CD4-positive, alpha-beta memory T cell (primary cell): ENCODE measurements around the gene RERE. TPM values are rescaled to one million over a fixed set of nuclear protein-coding genes. Genes with fewer than 3 reads are reported as not detected.
A peak's percentile ranks its signal among the peaks of the same experiment; 100 is the strongest.

ENCODE experiments used
- CTCF ChIA-PET: fragments of 350-600 bp; sonication (Branson Sonifier 250); formaldehyde crosslinking; loops from one replicate; lab custom pipeline; 2021; ENCODE audit warnings: inconsistent platforms; ENCODE audit not compliant: partially characterized antibody; lab: Charles Lee
- POLR2A ChIA-PET: fragments of 350-600 bp; sonication (Branson Sonifier 250); formaldehyde crosslinking; loops from one replicate; lab custom pipeline; 2021; ENCODE audit not compliant: partially characterized antibody; lab: Charles Lee
- DNase-seq, 5 donors: peaks; one replicate each; pipeline versions ENCODE4 v3.0.0 to v3.0.0-alpha.2; 2020 to 2022; ENCODE audit warnings: mixed read lengths in 1 of 5
- H3K27ac ChIP-seq: one replicate; pipeline ENCODE4 v1.7.0; 2013; ENCODE audit warnings: low read depth, low read length
- H3K27me3 ChIP-seq: 2 replicates; pipeline ENCODE4 v1.7.0; 2013; ENCODE audit warnings: mild to moderate bottlenecking, low read length, moderate library complexity; ENCODE audit not compliant: insufficient read depth
- H3K36me3 ChIP-seq: 2 replicates; pipeline ENCODE4 v1.7.0; 2013; ENCODE audit warnings: mild to moderate bottlenecking, low read length, moderate library complexity; ENCODE audit not compliant: insufficient read depth
- H3K4me1 ChIP-seq: 2 replicates; pipeline ENCODE4 v1.7.0; 2013; ENCODE audit warnings: mild to moderate bottlenecking, low read length, moderate library complexity; ENCODE audit not compliant: insufficient read depth
- H3K4me3 ChIP-seq, 2 donors: one replicate each; pipeline ENCODE4 v1.7.0; 2013; ENCODE audit warnings: low read length in 2 of 2, mild to moderate bottlenecking in 1 of 2
- H3K9me3 ChIP-seq, 2 donors: one replicate each; pipeline ENCODE4 v1.7.0; 2013; ENCODE audit warnings: low read length in 2 of 2, control low read depth in 1 of 2; ENCODE audit not compliant: control insufficient read depth in 1 of 2
- H3K27ac Mint-ChIP-seq, 7 donors: one replicate each; pipeline ENCODE4 v1.8.0; 2020 to 2021; ENCODE audit warnings: mixed read lengths in 7 of 7, mild to moderate bottlenecking in 6 of 7, inconsistent platforms in 3 of 7, moderate library complexity in 3 of 7
- H3K27me3 Mint-ChIP-seq, 2 donors: one replicate each; pipeline ENCODE4 v1.8.0; 2020 to 2021; ENCODE audit warnings: mixed read lengths in 2 of 2
- H3K36me3 Mint-ChIP-seq, 2 donors: one replicate each; pipeline ENCODE4 v1.8.0; 2020 to 2021; ENCODE audit warnings: mixed read lengths in 2 of 2, inconsistent platforms in 1 of 2, mild to moderate bottlenecking in 1 of 2
- H3K4me1 Mint-ChIP-seq, 4 donors: one replicate each; pipeline ENCODE4 v1.8.0; 2020 to 2021; ENCODE audit warnings: mixed read lengths in 4 of 4, mild to moderate bottlenecking in 1 of 4
- H3K4me3 Mint-ChIP-seq, 8 donors: one replicate each; pipeline ENCODE4 v1.8.0; 2020 to 2021; ENCODE audit warnings: mixed read lengths in 8 of 8, mild to moderate bottlenecking in 7 of 8, moderate library complexity in 6 of 8, inconsistent platforms in 3 of 8
- H3K9me3 Mint-ChIP-seq, 8 donors: one replicate each; pipeline ENCODE4 v1.8.0; 2020 to 2021; ENCODE audit warnings: mixed read lengths in 8 of 8, mild to moderate bottlenecking in 5 of 8, inconsistent platforms in 3 of 8, moderate library complexity in 1 of 8
- intact Hi-C: fragments of 100-400 bp; cut with micrococcal nuclease; formaldehyde crosslinking; loops from one replicate; pipeline ENCODE4 v1.15.1; 2023
- polyA plus RNA-seq, 2 donors: library from polyadenylated mRNA; unstranded; fragments of 300-500 nt; fragmentation: Illumina TruSeq; gene quantifications; one replicate each; pipeline ENCODE4 v1.2.3, GENCODE V29; 2021
- total RNA-seq, 2 experiments: library from RNA; stranded (reverse); gene quantifications; one replicate each; pipeline ENCODE4 v1.2.3, GENCODE V29; 2021

RERE gene
- total and polyA plus RNA-seq, 4 experiments from 2014 or later, result 0.38 to 117 (median 60.3) TPM

GRCh38 chr1:8371372-8371991 lies 446.0 kb downstream of the RERE start:
- Histone ChIP-seq H3K9me3 (no peaks in the 10 kb centered on the region), H3K27ac (no peak overlapping the region), H3K36me3 (peaks cover 18% of the 10 kb centered on the region), H3K27me3 (no peaks in the 10 kb centered on the region), H3K4me1 (peaks cover 44% of the 10 kb centered on the region), H3K4me3 (no peak overlapping the region)
- Mint-ChIP-seq H3K27ac (peak overlapping the region in 6 of 7 donors; percentile 1 to 90 (median 58)), H3K4me3 (peak overlapping the region in 1 of 8 donors; percentile 10), H3K27me3 (no peaks in the 10 kb centered on the region), H3K4me1 (peaks cover 40 to 85% (median 65%) of the 10 kb centered on the region in 4 donors), H3K36me3 (peaks cover 8 to 52% of the 10 kb centered on the region in 2 donors), H3K9me3 (no peaks in the 10 kb centered on the region)
- ChIA-PET POLR2A (interaction anchor here (0.8 to 1.5 kb wide), 2 partner anchors 13 to 51 kb away, joined by 3 read pairs; no protein-coding TSS in a partner anchor), CTCF (interaction anchor here (1.0 to 2.0 kb wide), 3 partner anchors 10 to 354 kb away, joined by 3 to 6 read pairs (median 3); no protein-coding TSS in a partner anchor)
- no peak for DNase-seq
- intact Hi-C loops, result no loop called here

GRCh38 chr1:8370905-8371315 lies 446.5 kb downstream of the RERE start:
- Mint-ChIP-seq H3K27ac (peak overlapping the region in 2 of 7 donors; percentile 30 to 75), H3K9me3 (no peaks in the 10 kb centered on the region), H3K36me3 (peaks cover 8 to 53% of the 10 kb centered on the region in 2 donors), H3K4me1 (peaks cover 38 to 82% (median 61%) of the 10 kb centered on the region in 4 donors), H3K4me3 (no peak overlapping the region), H3K27me3 (no peaks in the 10 kb centered on the region)
- ChIA-PET POLR2A (interaction anchor here (0.8 to 1.5 kb wide), 2 partner anchors 12 to 52 kb away, joined by 3 read pairs; no protein-coding TSS in a partner anchor), CTCF (interaction anchor here (1.0 to 2.0 kb wide), 3 partner anchors 11 to 355 kb away, joined by 3 to 6 read pairs (median 3); no protein-coding TSS in a partner anchor)
- no peak for DNase-seq
- intact Hi-C loops, result no loop called here
- Histone ChIP-seq H3K27ac (no peak overlapping the region), H3K4me1 (peaks cover 38% of the 10 kb centered on the region), H3K36me3 (peaks cover 24% of the 10 kb centered on the region), H3K9me3 (no peaks in the 10 kb centered on the region), H3K27me3 (no peaks in the 10 kb centered on the region), H3K4me3 (no peak overlapping the region)

- peaks cover 39 to 85% (median 60%) of the 10 kb centered on the region in 4 donors for H3K4me1 Mint-ChIP-seq
- intact Hi-C loops, result no loop called here
- peaks cover 12 to 59% of the 10 kb centered on the region in 2 donors for H3K36me3 Mint-ChIP-seq
- Histone ChIP-seq H3K4me1 (peaks cover 37% of the 10 kb centered on the region), H3K27ac (no peak overlapping the region), H3K9me3 (no peaks in the 10 kb centered on the region), H3K4me3 (no peak overlapping the region), H3K36me3 (peaks cover 30% of the 10 kb centered on the region), H3K27me3 (no peaks in the 10 kb centered on the region)
- no peak for DNase-seq
- CTCF ChIA-PET, result interaction anchor here (1.1 to 2.0 kb wide), 2 partner anchors 12 to 20 kb away, joined by 3 to 6 read pairs; no protein-coding TSS in a partner anchor
- H3K9me3 Mint-ChIP-seq, result no peaks in the 10 kb centered on the region
- peak overlapping the region in 5 of 7 donors; percentile 1 to 62 (median 36) for H3K27ac Mint-ChIP-seq
- H3K27me3 Mint-ChIP-seq, result no peaks in the 10 kb centered on the region
- POLR2A ChIA-PET, result no interaction called here
- H3K4me3 Mint-ChIP-seq, result no peak overlapping the region
Observed at GRCh38 chr1:8370046-8370881, 447.2 kb downstream of the RERE start.

DNA sequence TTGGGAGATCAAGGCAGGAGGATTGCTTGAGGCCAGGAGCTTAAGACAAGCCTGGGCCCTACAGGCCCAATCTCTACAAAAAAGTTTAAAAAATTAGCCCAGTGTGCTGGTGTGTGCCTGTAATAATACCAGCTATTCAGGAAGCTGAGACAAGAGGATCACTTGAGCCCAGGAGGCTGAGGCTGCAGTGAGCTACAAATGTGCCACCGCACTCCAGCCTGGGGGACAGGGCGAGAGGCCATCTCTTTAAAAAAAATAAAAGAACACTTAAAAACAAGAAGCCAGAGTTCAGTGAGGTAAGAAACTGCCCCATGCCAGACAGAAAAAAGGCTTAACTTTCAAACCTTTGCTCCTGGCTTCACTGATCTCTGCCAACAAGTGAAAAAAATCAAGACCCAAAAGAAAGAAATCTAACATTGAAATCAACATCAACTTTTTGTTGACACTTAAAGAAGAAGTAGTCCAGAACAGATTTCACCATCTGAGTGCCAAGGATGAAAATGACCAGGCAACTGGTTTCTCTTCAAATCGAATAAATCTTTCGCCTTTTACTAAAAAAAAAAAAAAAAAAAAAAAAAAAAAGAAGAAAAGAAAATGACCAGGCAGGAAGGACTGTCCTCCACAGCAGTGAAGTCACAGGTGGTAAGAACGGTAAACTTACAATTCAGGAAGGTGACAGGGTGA lies 448.3 kb downstream of the RERE start:
- intact Hi-C loops, result no loop called here
- Histone ChIP-seq H3K4me1 (peaks cover 26% of the 10 kb centered on the region), H3K4me3 (no peak overlapping the region), H3K27ac (no peak overlapping the region), H3K9me3 (no peaks in the 10 kb centered on the region), H3K36me3 (peaks cover 40% of the 10 kb centered on the region), H3K27me3 (no peaks in the 10 kb centered on the region)
- POLR2A ChIA-PET, result interaction anchor here (1.3 kb wide), 1 partner anchor 40 kb away, joined by 3 read pairs; no protein-coding TSS in a partner anchor
- DNase-seq, result no peak
- H3K36me3 Mint-ChIP-seq, result peaks cover 13 to 61% of the 10 kb centered on the region in 2 donors
- no peaks in the 10 kb centered on the region for H3K9me3 Mint-ChIP-seq
- no peaks in the 10 kb centered on the region for H3K27me3 Mint-ChIP-seq
- CTCF ChIA-PET, result interaction anchor here (0.6 kb wide), 2 partner anchors 11 to 140 kb away, joined by 3 read pairs; no protein-coding TSS in a partner anchor
- peak overlapping the region; percentile 24 to 68 (median 46) for H3K27ac Mint-ChIP-seq
- H3K4me3 Mint-ChIP-seq, result peak overlapping the region in 1 of 8 donors; percentile 26
- H3K4me1 Mint-ChIP-seq, result peaks cover 33 to 76% (median 52%) of the 10 kb centered on the region in 4 donors

DNA sequence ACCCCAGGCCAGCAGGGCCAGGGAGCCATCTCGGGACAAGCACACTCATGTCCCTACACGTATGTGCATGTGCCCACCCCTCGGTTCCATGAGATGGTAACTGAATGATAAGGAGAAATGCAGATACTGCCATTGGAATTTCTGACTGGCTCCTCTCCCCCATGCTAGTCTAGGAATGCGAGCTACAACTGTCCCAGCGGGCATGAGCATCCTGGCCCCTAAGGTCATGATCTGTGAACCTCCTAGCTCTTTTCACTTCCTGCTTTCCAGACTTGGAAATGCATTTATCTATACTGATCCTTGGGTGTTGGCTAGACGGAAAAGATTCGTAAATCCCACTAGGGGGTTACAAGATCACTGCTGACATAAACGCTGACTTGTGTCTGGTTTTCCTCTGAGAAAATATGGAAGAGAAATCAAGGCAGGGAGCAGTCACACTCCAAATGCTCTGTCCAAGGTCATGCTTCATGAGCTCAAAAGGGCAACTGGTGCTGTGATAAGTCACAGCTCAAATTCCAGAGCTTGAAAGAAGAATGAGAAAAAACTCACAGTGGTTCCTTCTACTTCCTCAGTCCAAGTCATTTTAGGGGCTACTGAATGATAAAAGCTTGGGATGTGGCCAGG lies 449.8 kb downstream of the RERE start:
- H3K4me3 Mint-ChIP-seq, result no peak overlapping the region
- Histone ChIP-seq H3K27me3 (no peaks in the 10 kb centered on the region), H3K4me3 (no peak overlapping the region), H3K36me3 (peaks cover 48% of the 10 kb centered on the region), H3K27ac (no peak overlapping the region), H3K9me3 (no peaks in the 10 kb centered on the region), H3K4me1 (peaks cover 19% of the 10 kb centered on the region)
- no peak for DNase-seq
- peaks cover 19 to 61% of the 10 kb centered on the region in 2 donors for H3K36me3 Mint-ChIP-seq
- peaks cover 31 to 62% (median 43%) of the 10 kb centered on the region in 4 donors for H3K4me1 Mint-ChIP-seq
- H3K9me3 Mint-ChIP-seq, result no peaks in the 10 kb centered on the region
- CTCF ChIA-PET, result interaction anchor here (1.1 to 1.5 kb wide), 2 partner anchors 17 to 19 kb away, joined by 3 read pairs; no protein-coding TSS in a partner anchor
- H3K27me3 Mint-ChIP-seq, result no peaks in the 10 kb centered on the region
- POLR2A ChIA-PET, result interaction anchor here (0.7 kb wide), 1 partner anchor 103 kb away, joined by 3 read pairs; no protein-coding TSS in a partner anchor
- intact Hi-C loops, result no loop called here
- H3K27ac Mint-ChIP-seq, result peak overlapping the region in 4 of 7 donors; percentile 37 to 76 (median 73)

- Mint-ChIP-seq H3K4me3 (no peak overlapping the region), H3K27me3 (no peaks in the 10 kb centered on the region), H3K27ac (peak overlapping the region in 2 of 7 donors; percentile 58 to 61), H3K4me1 (peaks cover 23 to 43% (median 29%) of the 10 kb centered on the region in 4 donors), H3K9me3 (peaks cover 0 to 2% (median 0%) of the 10 kb centered on the region in 8 donors), H3K36me3 (peaks cover 24 to 62% of the 10 kb centered on the region in 2 donors)
- H3K4me3 ChIP-seq, result no peak overlapping the region
- no peaks in the 10 kb centered on the region for H3K9me3 ChIP-seq
- no peaks in the 10 kb centered on the region for H3K27me3 ChIP-seq
- H3K27ac ChIP-seq, result no peak overlapping the region
- POLR2A ChIA-PET, result no interaction called here
- CTCF ChIA-PET, result no interaction called here
- peaks cover 2% of the 10 kb centered on the region for H3K4me1 ChIP-seq
- no peak for DNase-seq
- peaks cover 62% of the 10 kb centered on the region for H3K36me3 ChIP-seq
- intact Hi-C loops, result no loop called here
Observed at GRCh38 chr1:8365661-8366362, 451.6 kb downstream of the RERE start.
